HEK293 (cell line): ENCODE measurements around the gene MED15.

Experiments used
- CTCF ChIA-PET: fragments of 350-600 bp; formaldehyde crosslinking; extraction: SDS; loops from one replicate; lab custom pipeline; 2021; ENCODE audit warnings: antibody characterized with exemption; lab: Yijun Ruan, JAX
- POLR2A ChIA-PET: fragments of 300-600 bp; formaldehyde crosslinking; extraction: SDS; loops from one replicate; lab custom pipeline; 2020; ENCODE audit warnings: antibody characterized with exemption, inconsistent platforms; lab: Yijun Ruan, JAX
- H3K27ac ChIP-seq: fragments of 200-500 bp; sonication (Bioruptor generic); 2 replicates; pipeline ENCODE4 v1.5.1; 2014; ENCODE audit warnings: low read depth, low read length, control low read depth, inconsistent platforms; ENCODE audit errors: extremely low read depth
- H3K36me3 ChIP-seq, 2 experiments: fragments of 200-500 bp in 1 of 2; sonication (Bioruptor generic) in 1 of 2; 1 replicate in 1 of 2; 2 replicates in 1 of 2; pipeline ENCODE4 v1.5.1; 2014 to 2017; ENCODE audit warnings: inconsistent platforms in 2 of 2, low read length in 2 of 2; ENCODE audit not compliant: control insufficient read depth in 2 of 2, insufficient read depth in 1 of 2
- H3K4me1 ChIP-seq: fragments of 200-500 bp; sonication (Bioruptor generic); 2 replicates; pipeline ENCODE4 v1.5.1; 2014; ENCODE audit warnings: mild to moderate bottlenecking, low read length, inconsistent platforms; ENCODE audit not compliant: control insufficient read depth, insufficient read depth
- H3K4me3 ChIP-seq: 2 replicates; pipeline ENCODE4 v1.5.1; 2011; ENCODE audit warnings: low read depth, mild to moderate bottlenecking, control low read depth, low read length, moderate library complexity
- H3K9me3 ChIP-seq: fragments of 200-500 bp; sonication (Bioruptor generic); 2 replicates; pipeline ENCODE4 v1.5.1; 2014; ENCODE audit warnings: low read depth, low read length, inconsistent platforms; ENCODE audit not compliant: control insufficient read depth, insufficient read depth
- FEZF1 ChIP-seq: fragments of 450-650 bp; formaldehyde crosslinking; IDR thresholded peaks from 2 replicates; pipeline ENCODE4 v1.5.1; 2016; ENCODE audit warnings: missing biosample characterization, missing genetic modification characterization
- GFI1B ChIP-seq: fragments of 450-650 bp; formaldehyde crosslinking; IDR thresholded peaks from 2 replicates; pipeline ENCODE4 v1.5.1; 2016; ENCODE audit warnings: missing biosample characterization, missing genetic modification characterization
- PRDM10 ChIP-seq: fragments of 450-650 bp; formaldehyde crosslinking; IDR thresholded peaks from 2 replicates; pipeline ENCODE4 v1.5.1; 2016; ENCODE audit warnings: missing biosample characterization, missing genetic modification characterization
- SP3 ChIP-seq: fragments of 450-650 bp; formaldehyde crosslinking; IDR thresholded peaks from 2 replicates; pipeline ENCODE4 v1.5.1; 2016; ENCODE audit warnings: missing biosample characterization, missing genetic modification characterization
- WT1 ChIP-seq: fragments of 450-650 bp; formaldehyde crosslinking; IDR thresholded peaks from 2 replicates; pipeline ENCODE4 v1.5.1; 2016; ENCODE audit warnings: missing biosample characterization, missing genetic modification characterization
- ZIC2 ChIP-seq: fragments of 450-650 bp; formaldehyde crosslinking; IDR thresholded peaks from 2 replicates; pipeline ENCODE4 v1.5.1; 2016; ENCODE audit warnings: missing biosample characterization, missing genetic modification characterization
- ZNF133 ChIP-seq: fragments of 450-650 bp; formaldehyde crosslinking; IDR thresholded peaks from 2 replicates; pipeline ENCODE4 v1.5.1; 2016; ENCODE audit warnings: missing biosample characterization, missing genetic modification characterization
- ZNF155 ChIP-seq: fragments of 450-650 bp; formaldehyde crosslinking; IDR thresholded peaks from 2 replicates; pipeline ENCODE4 v1.5.1; 2016; ENCODE audit warnings: missing biosample characterization, missing genetic modification characterization
- ZNF16 ChIP-seq: fragments of 450-650 bp; formaldehyde crosslinking; IDR thresholded peaks from 2 replicates; pipeline ENCODE4 v1.5.1; 2016; ENCODE audit warnings: low read depth, missing biosample characterization, missing genetic modification characterization
- ZNF175 ChIP-seq: fragments of 450-650 bp; formaldehyde crosslinking; IDR thresholded peaks from 2 replicates; pipeline ENCODE4 v1.5.1; 2016; ENCODE audit warnings: missing biosample characterization, missing genetic modification characterization
- ZNF202 ChIP-seq: fragments of 450-650 bp; formaldehyde crosslinking; IDR thresholded peaks from 2 replicates; pipeline ENCODE4 v1.5.1; 2016; ENCODE audit warnings: missing biosample characterization, missing genetic modification characterization, borderline replicate concordance
- ZNF221 ChIP-seq: fragments of 450-650 bp; formaldehyde crosslinking; IDR thresholded peaks from 2 replicates; pipeline ENCODE4 v1.5.1; 2017; ENCODE audit warnings: missing biosample characterization, missing genetic modification characterization, borderline replicate concordance
- ZNF248 ChIP-seq: fragments of 450-650 bp; formaldehyde crosslinking; IDR thresholded peaks from 2 replicates; pipeline ENCODE4 v1.5.1; 2017; ENCODE audit warnings: missing biosample characterization, missing genetic modification characterization
- ZNF292 ChIP-seq: fragments of 450-650 bp; formaldehyde crosslinking; IDR thresholded peaks from 2 replicates; pipeline ENCODE4 v1.5.1; 2016; ENCODE audit warnings: low read depth, missing biosample characterization, missing genetic modification characterization, borderline replicate concordance
- ZNF37A ChIP-seq: fragments of 450-650 bp; IDR thresholded peaks from 2 replicates; pipeline ENCODE4 v1.5.1; 2018; ENCODE audit warnings: missing biosample characterization, missing genetic modification characterization
- ZNF473 ChIP-seq: fragments of 450-650 bp; formaldehyde crosslinking; IDR thresholded peaks from 2 replicates; pipeline ENCODE4 v1.5.1; 2017; ENCODE audit warnings: missing biosample characterization, missing genetic modification characterization
- ZNF48 ChIP-seq: fragments of 450-650 bp; formaldehyde crosslinking; IDR thresholded peaks from 2 replicates; pipeline ENCODE4 v1.5.1; 2016; ENCODE audit warnings: missing biosample characterization, missing genetic modification characterization
- ZNF560 ChIP-seq: fragments of 450-650 bp; formaldehyde crosslinking; IDR thresholded peaks from 2 replicates; pipeline ENCODE4 v1.5.1; 2017; ENCODE audit warnings: missing biosample characterization, missing genetic modification characterization, borderline replicate concordance
- TF ChIP-seq, protein P1 (sequence below): fragments of 450-650 bp; formaldehyde crosslinking; IDR thresholded peaks from 2 replicates; pipeline ENCODE4 v1.5.1; 2016; ENCODE audit warnings: missing biosample characterization, missing genetic modification characterization
- TF ChIP-seq, protein P2 (sequence below): fragments of 450-650 bp; formaldehyde crosslinking; IDR thresholded peaks from 2 replicates; pipeline ENCODE4 v1.5.1; 2017; ENCODE audit warnings: missing biosample characterization, missing genetic modification characterization

MED15 gene

GRCh38 chr22:20546541-20546950 is 39.1 kb downstream of the MED15 start (continued):
- TF ChIP-seq ZNF155 (tag by site-specific recombination): no peak
- TF ChIP-seq, all 188 proteins: peak for 0

DNA sequence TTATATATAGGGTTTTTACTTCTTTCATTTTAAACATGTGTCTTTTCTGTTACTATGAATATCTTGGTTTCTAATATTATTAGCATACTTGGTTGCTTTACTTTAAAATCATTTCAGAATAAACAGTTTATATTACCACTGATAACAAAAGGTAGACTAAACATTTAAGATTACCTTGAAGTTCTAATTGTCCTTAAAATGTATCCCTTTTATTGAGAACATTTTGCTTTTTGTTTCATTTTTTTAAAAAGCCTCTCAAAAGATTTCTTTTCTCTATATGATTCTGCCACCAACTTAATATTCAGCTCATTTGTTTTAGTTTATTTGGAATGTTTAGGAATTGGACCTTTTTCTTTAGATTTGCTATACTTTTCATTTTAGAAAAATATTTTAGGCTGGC is 39.6 kb downstream of the MED15 start:
- POLR2A ChIA-PET: interaction anchor here (0.7 to 2.4 kb wide), 2 partner anchors 15 to 36 kb away, joined by 3 to 7 read pairs; no protein-coding TSS in a partner anchor
- Histone ChIP-seq H3K9me3 (no peaks in the 10 kb centered on the region), H3K36me3 (peaks cover 0 to 43% of the 10 kb centered on the region in 2 experiments; a peak in 1 of 3 replicates), H3K4me1 (peaks cover 6% of the 10 kb centered on the region), H3K27ac (no peak overlapping the region), H3K4me3 (no peak overlapping the region)
- CTCF ChIA-PET: interaction anchor here (0.6 to 4.8 kb wide), 2 partner anchors 17 to 32 kb away, joined by 3 to 44 read pairs; no protein-coding TSS in a partner anchor
- TF ChIP-seq, protein P1, sequence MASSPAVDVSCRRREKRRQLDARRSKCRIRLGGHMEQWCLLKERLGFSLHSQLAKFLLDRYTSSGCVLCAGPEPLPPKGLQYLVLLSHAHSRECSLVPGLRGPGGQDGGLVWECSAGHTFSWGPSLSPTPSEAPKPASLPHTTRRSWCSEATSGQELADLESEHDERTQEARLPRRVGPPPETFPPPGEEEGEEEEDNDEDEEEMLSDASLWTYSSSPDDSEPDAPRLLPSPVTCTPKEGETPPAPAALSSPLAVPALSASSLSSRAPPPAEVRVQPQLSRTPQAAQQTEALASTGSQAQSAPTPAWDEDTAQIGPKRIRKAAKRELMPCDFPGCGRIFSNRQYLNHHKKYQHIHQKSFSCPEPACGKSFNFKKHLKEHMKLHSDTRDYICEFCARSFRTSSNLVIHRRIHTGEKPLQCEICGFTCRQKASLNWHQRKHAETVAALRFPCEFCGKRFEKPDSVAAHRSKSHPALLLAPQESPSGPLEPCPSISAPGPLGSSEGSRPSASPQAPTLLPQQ (tag by site-specific recombination): no peak
- TF ChIP-seq GFI1B (tag by site-specific recombination) (no peak), ZNF48 (tag by site-specific recombination) (no peak), ZNF221 (tag by site-specific recombination) (no peak), WT1 (tag by site-specific recombination) (no peak), ZNF133 (tag by site-specific recombination) (no peak), ZNF37A (tag by site-specific recombination) (no peak), ZNF473 (tag by site-specific recombination) (no peak), ZNF16 (tag by site-specific recombination) (no peak), ZNF292 (tag by site-specific recombination) (no peak), ZNF248 (tag by site-specific recombination) (no peak), ZNF560 (tag by site-specific recombination) (no peak), SP3 (tag by site-specific recombination) (no peak), PRDM10 (tag by site-specific recombination) (no peak), ZNF175 (tag by site-specific recombination) (no peak), ZNF202 (tag by site-specific recombination) (no peak), FEZF1 (tag by site-specific recombination) (no peak), ZIC2 (tag by site-specific recombination) (no peak)
- TF ChIP-seq, protein P2, sequence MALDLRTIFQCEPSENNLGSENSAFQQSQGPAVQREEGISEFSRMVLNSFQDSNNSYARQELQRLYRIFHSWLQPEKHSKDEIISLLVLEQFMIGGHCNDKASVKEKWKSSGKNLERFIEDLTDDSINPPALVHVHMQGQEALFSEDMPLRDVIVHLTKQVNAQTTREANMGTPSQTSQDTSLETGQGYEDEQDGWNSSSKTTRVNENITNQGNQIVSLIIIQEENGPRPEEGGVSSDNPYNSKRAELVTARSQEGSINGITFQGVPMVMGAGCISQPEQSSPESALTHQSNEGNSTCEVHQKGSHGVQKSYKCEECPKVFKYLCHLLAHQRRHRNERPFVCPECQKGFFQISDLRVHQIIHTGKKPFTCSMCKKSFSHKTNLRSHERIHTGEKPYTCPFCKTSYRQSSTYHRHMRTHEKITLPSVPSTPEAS: no peak
